GM12878 (cell line): ENCODE results near the gene OPA1. TPM values are rescaled to one million over a fixed set of nuclear protein-coding genes. Genes with fewer than 3 reads are reported as not detected.

Source experiments
- ATAC-seq: fragments of 200-7000 bp; cut with Tn5 transposase; 3 replicates; pipeline ENCODE4 v1.9.1; 2020; ENCODE audit warnings: mild to moderate bottlenecking, moderate library complexity
- BruUV-seq: library from RNA; stranded (reverse); fragments of 400-500 nt; replicated peaks from 2 replicates; lab custom pipeline; 2021; lab: Mats Ljungman, UMichigan
- CTCF ChIA-PET: fragments of 300-600 bp; sonication (Branson Sonifier 250); formaldehyde crosslinking; extraction: SDS; loops from one replicate; lab custom pipeline; 2021; ENCODE audit warnings: inconsistent platforms; lab: Yijun Ruan, JAX
- POLR2A ChIA-PET: fragments of 350-600 bp; formaldehyde crosslinking; extraction: SDS; loops from one replicate; lab custom pipeline; 2021; ENCODE audit warnings: inconsistent platforms; lab: Charles Lee
- RAD21 ChIA-PET: fragments of 300-600 bp; sonication (Branson Sonifier 250); formaldehyde crosslinking; loops from one replicate; lab custom pipeline; 2023; ENCODE audit warnings: antibody characterized with exemption; ENCODE audit not compliant: unreplicated experiment; lab: Charles Lee
- SMC1A ChIA-PET: fragments of 300-600 bp; sonication (Branson Sonifier 250); formaldehyde crosslinking; loops from one replicate; lab custom pipeline; 2023; ENCODE audit not compliant: unreplicated experiment, uncharacterized antibody; lab: Charles Lee
- DNase-seq: peaks from one replicate; pipeline ENCODE4 v3.0.0-alpha.2; 2011; ENCODE audit warnings: low read depth, low spot score
- FAIRE-seq: peaks from 3 replicates; lab custom pipeline; 2011; peaks lifted over from hg19 to GRCh38; lab: Jason Lieb, UNC
- H2AFZ ChIP-seq: 2 replicates; pipeline ENCODE4 v1.6.0; 2011; ENCODE audit warnings: low read depth, low read length, control low read depth; ENCODE audit not compliant: control insufficient read depth
- H3K27ac ChIP-seq: 2 replicates; pipeline ENCODE4 v1.5.1; 2011; ENCODE audit warnings: control low read depth; ENCODE audit not compliant: control insufficient read depth, insufficient read depth
- H3K27me3 ChIP-seq, 2 experiments: replicated peaks in 1 of 2; 2 replicates each; pipeline versions ENCODE4 v1.6.0 to v1.6.1; 2011; ENCODE audit warnings: low read length in 1 of 2; ENCODE audit not compliant: control insufficient read depth in 2 of 2, insufficient read depth in 2 of 2
- H3K36me3 ChIP-seq, 2 experiments: 2 replicates each; pipeline ENCODE4 v1.5.1; 2011; ENCODE audit warnings: low read length in 1 of 2; ENCODE audit not compliant: control insufficient read depth in 2 of 2, insufficient read depth in 2 of 2
- H3K4me1 ChIP-seq: 2 replicates; pipeline ENCODE4 v1.6.1; 2011; ENCODE audit warnings: mild to moderate bottlenecking, low read length, moderate library complexity, mixed read lengths; ENCODE audit not compliant: control insufficient read depth, insufficient read depth
- H3K4me2 ChIP-seq: 2 replicates; pipeline ENCODE4 v1.6.0; 2011; ENCODE audit warnings: control low read depth; ENCODE audit not compliant: control insufficient read depth, insufficient read depth
- H3K4me3 ChIP-seq: fragments of 200-600 bp; sonication (generic); 2 replicates; pipeline ENCODE4 v1.5.1; 2016
- H3K79me2 ChIP-seq: 2 replicates; pipeline ENCODE4 v1.6.0; 2011; ENCODE audit warnings: low read length; ENCODE audit not compliant: control insufficient read depth, insufficient read depth
- H3K9ac ChIP-seq: 2 replicates; pipeline ENCODE4 v1.8.0; 2011; ENCODE audit warnings: low read length, control low read depth, mixed read lengths; ENCODE audit not compliant: control insufficient read depth, insufficient read depth
- H3K9me3 ChIP-seq: replicated peaks from 3 replicates; pipeline ENCODE4 v1.5.1; 2011; ENCODE audit warnings: mild to moderate bottlenecking, low read length; ENCODE audit not compliant: control insufficient read depth, insufficient read depth
- H4K20me1 ChIP-seq: 2 replicates; pipeline ENCODE4 v1.6.0; 2011; ENCODE audit not compliant: control insufficient read depth, insufficient read depth
- CHD4 ChIP-seq: fragments of 200-600 bp; sonication (generic); IDR thresholded peaks from 2 replicates; pipeline ENCODE4 v1.6.1; 2016; ENCODE audit warnings: mild to moderate bottlenecking
- MEF2A ChIP-seq: IDR thresholded peaks from 2 replicates; pipeline ENCODE4 v1.6.1; 2011; ENCODE audit warnings: low read depth, mild to moderate bottlenecking, low read length, moderate library complexity; ENCODE audit not compliant: insufficient read depth
- RBBP5 ChIP-seq: fragments of 200-600 bp; sonication (generic); conservative IDR thresholded peaks from 2 replicates; pipeline ENCODE4 v1.6.1; 2016
- YBX1 ChIP-seq: fragments of 450-650 bp; IDR thresholded peaks from 2 replicates; pipeline ENCODE4 v1.6.1; 2016; ENCODE audit warnings: antibody characterized with exemption
- ZZZ3 ChIP-seq: IDR thresholded peaks from 2 replicates; pipeline ENCODE4 v1.6.1; 2011; ENCODE audit warnings: low read depth; ENCODE audit not compliant: control insufficient read depth, insufficient read length
- WGBS: methylation state at CpG from one replicate; pipeline ENCODE4 v1.1.6; 2016; ENCODE audit warnings: low lambda C conversion rate; ENCODE audit not compliant: insufficient replicate concordance, insufficient coverage; ENCODE audit errors: missing lambda C conversion rate; 5-methylcytosine and 5-hydroxymethylcytosine counted together
- in situ Hi-C: fragments of 300-500 bp; cut with MboI; formaldehyde crosslinking; loops from 9 replicates; pipeline ENCODE4 v1.14.3; 2018; ENCODE audit warnings: mixed read lengths
- intact Hi-C: fragments of 100-400 bp; cut with micrococcal nuclease; formaldehyde crosslinking; loops from one replicate; pipeline ENCODE4 v1.14.2; 2022; ENCODE audit not compliant: unreplicated experiment
- polyA plus RNA-seq, 11 experiments: library from polyadenylated mRNA; depleted of rRNA in 4 of 11; unstranded in 6 of 11; stranded (reverse) in 5 of 11; fragments of >200 nt; fragmentation: Nextera tagmentation in 4 of 11; fragmentation: Illumina TruSeq in 1 of 11; extraction: Ambion mirVana in 4 of 11; extraction: Trizol in 1 of 11; gene quantifications; 1 replicate in 1 of 11; 2 replicates in 10 of 11; pipeline versions ENCODE4 v1.2.1 to v1.2.3, GENCODE V29; 2011 to 2016; ENCODE audit warnings: inconsistent platforms in 2 of 11, missing spikeins in 2 of 11, low read depth in 1 of 11
- total RNA-seq, 4 experiments: library from RNA; depleted of rRNA in 3 of 4; stranded (reverse); fragments of >200 nt in 3 of 4; fragmentation: Illumina TruSeq in 1 of 4; extraction: Trizol in 1 of 4; gene quantifications; 2 replicates each; pipeline versions ENCODE4 v1.2.1 to v1.2.3, GENCODE V29; 2013 to 2021
- TF ChIP-seq, protein P1 (sequence below): fragments of 150-350 bp; IDR thresholded peaks from 2 replicates; pipeline ENCODE4 v1.6.1; 2016; ENCODE audit warnings: low read depth, low read length
- TF ChIP-seq, protein P2 (sequence below): IDR thresholded peaks from 2 replicates; pipeline ENCODE4 v1.6.1; 2011; ENCODE audit warnings: mild to moderate bottlenecking, low read depth, low read length, moderate library complexity; ENCODE audit not compliant: insufficient replicate concordance
- TF ChIP-seq, protein P3 (sequence below): fragments of 450-650 bp; IDR thresholded peaks from 2 replicates; pipeline ENCODE4 v1.6.1; 2016; ENCODE audit warnings: mild to moderate bottlenecking
- TF ChIP-seq, protein P4 (sequence below): IDR thresholded peaks from 2 replicates; pipeline ENCODE4 v1.6.1; 2011; ENCODE audit warnings: borderline replicate concordance, low read depth, mild to moderate bottlenecking, moderate library complexity, mixed read lengths, low read length; ENCODE audit not compliant: insufficient read depth; ENCODE audit errors: extremely low read length
- TF ChIP-seq, protein P5 (sequence below): fragments of 150-350 bp; IDR thresholded peaks from 2 replicates; pipeline ENCODE4 v1.6.1; 2014; ENCODE audit warnings: mild to moderate bottlenecking, low read depth, low read length
- TF ChIP-seq, protein P6 (sequence below): fragments of 450-650 bp; IDR thresholded peaks from 2 replicates; pipeline ENCODE4 v1.6.1; 2017; ENCODE audit warnings: antibody characterized with exemption, mild to moderate bottlenecking, moderate library complexity

Gene OPA1
- total and polyA plus RNA-seq, 10 of the 15 experiments (the other 5 are each of a cell fraction or from before 2014, with no cell fraction given): 14.7 to 108 (median 59.3) TPM

DNA sequence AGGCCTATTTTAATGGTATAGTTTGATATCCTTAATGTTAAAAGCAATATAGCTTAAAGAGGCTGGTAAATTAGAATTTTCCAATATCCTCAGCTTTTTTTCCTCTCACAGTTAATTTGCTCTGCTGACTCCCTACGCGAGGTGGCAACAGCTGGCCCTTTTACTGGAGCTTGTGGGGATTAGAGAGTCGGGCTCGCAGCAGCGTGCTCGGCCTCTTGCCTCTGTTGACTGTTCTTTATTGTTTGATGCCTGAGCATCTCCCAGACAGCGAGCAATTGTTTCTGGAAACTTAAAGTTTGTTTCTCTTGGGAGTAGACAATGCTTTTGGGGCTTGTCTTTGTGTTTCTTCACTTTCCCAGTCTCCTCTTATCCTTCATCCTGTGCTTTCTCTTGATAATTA lies 80.8 kb downstream of the OPA1 start:
- H3K4me3 ChIP-seq: no peak overlapping the region
- POLR2A ChIA-PET: interaction anchor here (0.5 to 1.1 kb wide), 2 partner anchors 13 to 628 kb away, joined by 3 read pairs; no protein-coding TSS in a partner anchor
- peaks cover 0 to 14% of the 10 kb centered on the region in 2 experiments; a peak in 1 of 4 replicates for H3K36me3 ChIP-seq
- H3K27ac ChIP-seq: no peak overlapping the region
- CTCF ChIA-PET: interaction anchor here (0.9 to 1.3 kb wide), 3 partner anchors 20 to 670 kb away, joined by 3 to 6 read pairs (median 3); no protein-coding TSS in a partner anchor
- no peaks in the 10 kb centered on the region for H4K20me1 ChIP-seq
- H3K9me3 ChIP-seq: no peaks in the 10 kb centered on the region
- no peak for FAIRE-seq
- H2AFZ ChIP-seq: no peak overlapping the region
- ATAC-seq: no peak
- no peak overlapping the region for H3K9ac ChIP-seq
- SMC1A ChIA-PET: interaction anchor here (1.0 to 2.5 kb wide), 5 partner anchors 10 to 69 kb away, joined by 3 to 13 read pairs (median 5); no protein-coding TSS in a partner anchor
- intact Hi-C loops (no loop called here), in situ Hi-C loops (no loop called here)
- 97% methylated on average over 7 of the region's 7 CpGs for WGBS
- BruUV-seq: no TSS peak
- H3K4me1 ChIP-seq: no peaks in the 10 kb centered on the region
- RAD21 ChIA-PET: interaction anchor here (1.3 kb wide), 2 partner anchors 8 to 13 kb away, joined by 4 read pairs; no protein-coding TSS in a partner anchor
- no peaks in the 10 kb centered on the region for H3K27me3 ChIP-seq
- H3K79me2 ChIP-seq: no peaks in the 10 kb centered on the region
- H3K4me2 ChIP-seq: no peak overlapping the region
- DNase-seq: no peak
- TF ChIP-seq CHD4: no peak
- TF ChIP-seq, protein P1, sequence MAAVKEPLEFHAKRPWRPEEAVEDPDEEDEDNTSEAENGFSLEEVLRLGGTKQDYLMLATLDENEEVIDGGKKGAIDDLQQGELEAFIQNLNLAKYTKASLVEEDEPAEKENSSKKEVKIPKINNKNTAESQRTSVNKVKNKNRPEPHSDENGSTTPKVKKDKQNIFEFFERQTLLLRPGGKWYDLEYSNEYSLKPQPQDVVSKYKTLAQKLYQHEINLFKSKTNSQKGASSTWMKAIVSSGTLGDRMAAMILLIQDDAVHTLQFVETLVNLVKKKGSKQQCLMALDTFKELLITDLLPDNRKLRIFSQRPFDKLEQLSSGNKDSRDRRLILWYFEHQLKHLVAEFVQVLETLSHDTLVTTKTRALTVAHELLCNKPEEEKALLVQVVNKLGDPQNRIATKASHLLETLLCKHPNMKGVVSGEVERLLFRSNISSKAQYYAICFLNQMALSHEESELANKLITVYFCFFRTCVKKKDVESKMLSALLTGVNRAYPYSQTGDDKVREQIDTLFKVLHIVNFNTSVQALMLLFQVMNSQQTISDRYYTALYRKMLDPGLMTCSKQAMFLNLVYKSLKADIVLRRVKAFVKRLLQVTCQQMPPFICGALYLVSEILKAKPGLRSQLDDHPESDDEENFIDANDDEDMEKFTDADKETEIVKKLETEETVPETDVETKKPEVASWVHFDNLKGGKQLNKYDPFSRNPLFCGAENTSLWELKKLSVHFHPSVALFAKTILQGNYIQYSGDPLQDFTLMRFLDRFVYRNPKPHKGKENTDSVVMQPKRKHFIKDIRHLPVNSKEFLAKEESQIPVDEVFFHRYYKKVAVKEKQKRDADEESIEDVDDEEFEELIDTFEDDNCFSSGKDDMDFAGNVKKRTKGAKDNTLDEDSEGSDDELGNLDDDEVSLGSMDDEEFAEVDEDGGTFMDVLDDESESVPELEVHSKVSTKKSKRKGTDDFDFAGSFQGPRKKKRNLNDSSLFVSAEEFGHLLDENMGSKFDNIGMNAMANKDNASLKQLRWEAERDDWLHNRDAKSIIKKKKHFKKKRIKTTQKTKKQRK: no peak
- TF ChIP-seq, protein P2, sequence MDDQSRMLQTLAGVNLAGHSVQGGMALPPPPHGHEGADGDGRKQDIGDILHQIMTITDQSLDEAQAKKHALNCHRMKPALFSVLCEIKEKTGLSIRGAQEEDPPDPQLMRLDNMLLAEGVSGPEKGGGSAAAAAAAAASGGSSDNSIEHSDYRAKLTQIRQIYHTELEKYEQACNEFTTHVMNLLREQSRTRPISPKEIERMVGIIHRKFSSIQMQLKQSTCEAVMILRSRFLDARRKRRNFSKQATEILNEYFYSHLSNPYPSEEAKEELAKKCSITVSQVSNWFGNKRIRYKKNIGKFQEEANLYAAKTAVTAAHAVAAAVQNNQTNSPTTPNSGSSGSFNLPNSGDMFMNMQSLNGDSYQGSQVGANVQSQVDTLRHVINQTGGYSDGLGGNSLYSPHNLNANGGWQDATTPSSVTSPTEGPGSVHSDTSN: no peak
- TF ChIP-seq, protein P3, sequence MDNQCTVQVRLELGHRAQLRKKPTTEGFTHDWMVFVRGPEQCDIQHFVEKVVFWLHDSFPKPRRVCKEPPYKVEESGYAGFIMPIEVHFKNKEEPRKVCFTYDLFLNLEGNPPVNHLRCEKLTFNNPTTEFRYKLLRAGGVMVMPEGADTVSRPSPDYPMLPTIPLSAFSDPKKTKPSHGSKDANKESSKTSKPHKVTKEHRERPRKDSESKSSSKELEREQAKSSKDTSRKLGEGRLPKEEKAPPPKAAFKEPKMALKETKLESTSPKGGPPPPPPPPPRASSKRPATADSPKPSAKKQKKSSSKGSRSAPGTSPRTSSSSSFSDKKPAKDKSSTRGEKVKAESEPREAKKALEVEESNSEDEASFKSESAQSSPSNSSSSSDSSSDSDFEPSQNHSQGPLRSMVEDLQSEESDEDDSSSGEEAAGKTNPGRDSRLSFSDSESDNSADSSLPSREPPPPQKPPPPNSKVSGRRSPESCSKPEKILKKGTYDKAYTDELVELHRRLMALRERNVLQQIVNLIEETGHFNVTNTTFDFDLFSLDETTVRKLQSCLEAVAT: no peak
- no peak for TF ChIP-seq MEF2A
- no peak for TF ChIP-seq YBX1
- no peak for TF ChIP-seq RBBP5
- TF ChIP-seq, protein P4, sequence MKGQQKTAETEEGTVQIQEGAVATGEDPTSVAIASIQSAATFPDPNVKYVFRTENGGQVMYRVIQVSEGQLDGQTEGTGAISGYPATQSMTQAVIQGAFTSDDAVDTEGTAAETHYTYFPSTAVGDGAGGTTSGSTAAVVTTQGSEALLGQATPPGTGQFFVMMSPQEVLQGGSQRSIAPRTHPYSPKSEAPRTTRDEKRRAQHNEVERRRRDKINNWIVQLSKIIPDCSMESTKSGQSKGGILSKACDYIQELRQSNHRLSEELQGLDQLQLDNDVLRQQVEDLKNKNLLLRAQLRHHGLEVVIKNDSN: no peak
- TF ChIP-seq, protein P5, sequence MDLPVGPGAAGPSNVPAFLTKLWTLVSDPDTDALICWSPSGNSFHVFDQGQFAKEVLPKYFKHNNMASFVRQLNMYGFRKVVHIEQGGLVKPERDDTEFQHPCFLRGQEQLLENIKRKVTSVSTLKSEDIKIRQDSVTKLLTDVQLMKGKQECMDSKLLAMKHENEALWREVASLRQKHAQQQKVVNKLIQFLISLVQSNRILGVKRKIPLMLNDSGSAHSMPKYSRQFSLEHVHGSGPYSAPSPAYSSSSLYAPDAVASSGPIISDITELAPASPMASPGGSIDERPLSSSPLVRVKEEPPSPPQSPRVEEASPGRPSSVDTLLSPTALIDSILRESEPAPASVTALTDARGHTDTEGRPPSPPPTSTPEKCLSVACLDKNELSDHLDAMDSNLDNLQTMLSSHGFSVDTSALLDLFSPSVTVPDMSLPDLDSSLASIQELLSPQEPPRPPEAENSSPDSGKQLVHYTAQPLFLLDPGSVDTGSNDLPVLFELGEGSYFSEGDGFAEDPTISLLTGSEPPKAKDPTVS: no peak
- TF ChIP-seq, protein P6, sequence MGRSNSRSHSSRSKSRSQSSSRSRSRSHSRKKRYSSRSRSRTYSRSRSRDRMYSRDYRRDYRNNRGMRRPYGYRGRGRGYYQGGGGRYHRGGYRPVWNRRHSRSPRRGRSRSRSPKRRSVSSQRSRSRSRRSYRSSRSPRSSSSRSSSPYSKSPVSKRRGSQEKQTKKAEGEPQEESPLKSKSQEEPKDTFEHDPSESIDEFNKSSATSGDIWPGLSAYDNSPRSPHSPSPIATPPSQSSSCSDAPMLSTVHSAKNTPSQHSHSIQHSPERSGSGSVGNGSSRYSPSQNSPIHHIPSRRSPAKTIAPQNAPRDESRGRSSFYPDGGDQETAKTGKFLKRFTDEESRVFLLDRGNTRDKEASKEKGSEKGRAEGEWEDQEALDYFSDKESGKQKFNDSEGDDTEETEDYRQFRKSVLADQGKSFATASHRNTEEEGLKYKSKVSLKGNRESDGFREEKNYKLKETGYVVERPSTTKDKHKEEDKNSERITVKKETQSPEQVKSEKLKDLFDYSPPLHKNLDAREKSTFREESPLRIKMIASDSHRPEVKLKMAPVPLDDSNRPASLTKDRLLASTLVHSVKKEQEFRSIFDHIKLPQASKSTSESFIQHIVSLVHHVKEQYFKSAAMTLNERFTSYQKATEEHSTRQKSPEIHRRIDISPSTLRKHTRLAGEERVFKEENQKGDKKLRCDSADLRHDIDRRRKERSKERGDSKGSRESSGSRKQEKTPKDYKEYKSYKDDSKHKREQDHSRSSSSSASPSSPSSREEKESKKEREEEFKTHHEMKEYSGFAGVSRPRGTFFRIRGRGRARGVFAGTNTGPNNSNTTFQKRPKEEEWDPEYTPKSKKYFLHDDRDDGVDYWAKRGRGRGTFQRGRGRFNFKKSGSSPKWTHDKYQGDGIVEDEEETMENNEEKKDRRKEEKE: no peak
- TF ChIP-seq ZZZ3: no peak
